SKM-1 treated with dmso at 0.1 percent for 144 hours (cell line): ENCODE data around the gene CDC14B.
"Not testable (repeated sequence)": the region's sequence is repeated elsewhere in the genome, so short reads cannot be mapped to it uniquely, and the experiment has no call there.

Experiments used
- DNase-seq: peaks from one replicate; lab custom pipeline; 2025; ENCODE audit not compliant: unreplicated experiment; lab: John Stamatoyannopoulos, UW

CDC14B gene

GRCh38 chr9:96626912-96627311 is 7.3 kb upstream of the CDC14B start:
- DNase-seq, result no peak

- DNase-seq, result no peak
These were observed 2.0 kb upstream of the CDC14B start for GRCh38 chr9:96621618-96622017.

- no peak for DNase-seq
These were observed 1.2 kb upstream of the CDC14B start for GRCh38 chr9:96620832-96621269.

GRCh38 chr9:96620181-96620514 is 505 bp upstream of the CDC14B start:
- DNase-seq, result no peak

- no peak for DNase-seq
These were observed 548 bp downstream of the CDC14B start for GRCh38 chr9:96619124-96619465.

- DNase-seq, result no peak
These were observed 1.2 kb downstream of the CDC14B start for GRCh38 chr9:96618209-96619123.

GRCh38 chr9:96617439-96618185 is 2.0 kb downstream of the CDC14B start:
- no peak for DNase-seq

- DNase-seq, result no peak
These were observed 2.7 kb downstream of the CDC14B start for GRCh38 chr9:96616817-96617438.

- DNase-seq, result no peak
These were observed 4.2 kb downstream of the CDC14B start for GRCh38 chr9:96615411-96615810.

GRCh38 chr9:96614664-96615063 is 5.0 kb downstream of the CDC14B start:
- not testable (repeated sequence) for DNase-seq

- no peak for DNase-seq
These were observed 6.6 kb downstream of the CDC14B start for GRCh38 chr9:96612966-96613589.

- DNase-seq, result no peak
These were observed 7.3 kb downstream of the CDC14B start for GRCh38 chr9:96612105-96612965.

GRCh38 chr9:96611302-96611701 is 8.3 kb downstream of the CDC14B start:
- DNase-seq, result no peak

- DNase-seq, result no peak
These were observed 9.9 kb downstream of the CDC14B start for GRCh38 chr9:96609732-96610131.

GRCh38 chr9:96607971-96608370 is 11.7 kb downstream of the CDC14B start:
- DNase-seq, result no peak

GRCh38 chr9:96605328-96605727 is 14.3 kb downstream of the CDC14B start:
- no peak for DNase-seq

GRCh38 chr9:96604004-96604319 is 15.7 kb downstream of the CDC14B start:
- no peak for DNase-seq

GRCh38 chr9:96603305-96604003 is 16.2 kb downstream of the CDC14B start:
- DNase-seq, result no peak

- DNase-seq, result no peak
These were observed 20.3 kb downstream of the CDC14B start for GRCh38 chr9:96599298-96599697.

- no peak for DNase-seq
These were observed 23.0 kb downstream of the CDC14B start for GRCh38 chr9:96596601-96597111.
